SK-N-SH (cell line): ENCODE results near the gene PPP2R2B. TPM values are rescaled to one million over a fixed set of nuclear protein-coding genes. Genes with fewer than 3 reads are reported as not detected.

Experiments used
- CTCF ChIA-PET: fragments of 300-600, 350-600 bp; formaldehyde crosslinking; extraction: SDS; loops from one replicate; lab custom pipeline; 2021; lab: Yijun Ruan, JAX
- POLR2A ChIA-PET: fragments of 350-600 bp; sonication (Branson Sonifier 250); formaldehyde crosslinking; extraction: SDS; loops from one replicate; lab custom pipeline; 2020; ENCODE audit warnings: antibody characterized with exemption, inconsistent platforms; lab: Yijun Ruan, JAX
- DNase-seq: peaks from one replicate; pipeline ENCODE4 v3.0.0; 2012
- H2AFZ ChIP-seq: fragments of 200-600 bp; sonication (generic); 2 replicates; pipeline ENCODE4 v1.8.1; 2016; ENCODE audit warnings: antibody characterized with exemption, mild to moderate bottlenecking, low read depth
- H3F3A ChIP-seq: fragments of 200-600 bp; sonication (generic); replicated peaks from 2 replicates; pipeline ENCODE3; 2016; ENCODE audit warnings: antibody characterized with exemption, mild to moderate bottlenecking; ENCODE audit not compliant: insufficient read depth
- H3K27ac ChIP-seq, 2 experiments: fragments of 200-500 bp in 1 of 2; fragments of 200-600 bp in 1 of 2; sonication (Bioruptor generic) in 1 of 2; sonication (generic), shearing (Covaris generic) in 1 of 2; 2 replicates each; pipeline versions ENCODE4 v1.5.1 to v1.6.1; 2014 to 2016; ENCODE audit warnings: low read depth in 2 of 2, inconsistent platforms in 1 of 2, low read length in 1 of 2, mild to moderate bottlenecking in 1 of 2, mixed read lengths in 1 of 2
- H3K27me3 ChIP-seq: fragments of 200-600 bp; sonication (generic), shearing (Covaris generic); 2 replicates; pipeline ENCODE4 v1.6.1; 2016; ENCODE audit warnings: mixed run types; ENCODE audit not compliant: insufficient read depth
- H3K36me3 ChIP-seq, 2 experiments: fragments of 200-500 bp in 1 of 2; fragments of 200-600 bp in 1 of 2; sonication (Bioruptor generic) in 1 of 2; sonication (generic) in 1 of 2; replicated peaks in 1 of 2; 2 replicates each; pipeline versions ENCODE3 to v1.5.1; 2014 to 2016; ENCODE audit warnings: low read length in 1 of 2, mild to moderate bottlenecking in 1 of 2; ENCODE audit not compliant: insufficient read depth in 2 of 2, control insufficient read depth in 1 of 2
- H3K4me1 ChIP-seq, 2 experiments: fragments of 200-500 bp in 1 of 2; fragments of 200-600 bp in 1 of 2; sonication (Bioruptor generic) in 1 of 2; sonication (generic), shearing (Covaris generic) in 1 of 2; 2 replicates each; pipeline versions ENCODE4 v1.5.1 to v1.6.1; 2014 to 2016; ENCODE audit warnings: low read depth in 1 of 2, low read length in 1 of 2, mixed run types in 1 of 2; ENCODE audit not compliant: insufficient read depth in 2 of 2, control insufficient read depth in 1 of 2
- H3K4me2 ChIP-seq: fragments of 200-600 bp; sonication (generic), shearing (Covaris generic); 2 replicates; pipeline ENCODE4 v1.6.1; 2017; ENCODE audit warnings: mixed run types
- H3K4me3 ChIP-seq, 2 experiments: fragments of 200-500 bp in 1 of 2; fragments of 200-600 bp in 1 of 2; sonication (Bioruptor generic) in 1 of 2; sonication (generic), shearing (Covaris generic) in 1 of 2; 2 replicates each; pipeline versions ENCODE4 v1.5.1 to v1.8.1; 2014 to 2016; ENCODE audit warnings: low read depth in 2 of 2, inconsistent platforms in 1 of 2, low read length in 1 of 2, mild to moderate bottlenecking in 1 of 2, mixed read lengths in 1 of 2, moderate library complexity in 1 of 2
- H3K79me2 ChIP-seq: fragments of 200-600 bp; sonication (generic); 2 replicates; pipeline ENCODE4 v1.8.1; 2017; ENCODE audit warnings: mild to moderate bottlenecking; ENCODE audit not compliant: insufficient read depth
- H3K9ac ChIP-seq: fragments of 200-600 bp; sonication (generic); 2 replicates; pipeline ENCODE4 v1.6.1; 2017; ENCODE audit warnings: mixed run types
- H3K9me2 ChIP-seq: fragments of 200-600 bp; sonication (generic); 2 replicates; pipeline ENCODE4 v1.6.1; 2017; ENCODE audit warnings: mixed run types
- H3K9me3 ChIP-seq: fragments of 200-600 bp; sonication (generic); 2 replicates; pipeline ENCODE4 v1.6.1; 2017; ENCODE audit warnings: mixed run types, mild to moderate bottlenecking, moderate library complexity
- H4K20me1 ChIP-seq: fragments of 200-600 bp; sonication (generic); 2 replicates; pipeline ENCODE4 v1.6.1; 2017; ENCODE audit warnings: mild to moderate bottlenecking, mixed run types; ENCODE audit not compliant: insufficient read depth
- CTCF ChIP-seq: fragments of 200-600 bp; sonication (generic); IDR thresholded peaks from 2 replicates; pipeline ENCODE4 v1.6.1; 2017; ENCODE audit warnings: antibody characterized with exemption, mild to moderate bottlenecking, moderate library complexity
- EP300 ChIP-seq, 2 experiments: IDR thresholded peaks; 2 replicates each; pipeline versions ENCODE4 v1.4.0 to v1.6.1; 2012; ENCODE audit warnings: borderline replicate concordance in 1 of 2, low read depth in 1 of 2, low read length in 1 of 2
- FOSL2 ChIP-seq: IDR thresholded peaks from 2 replicates; pipeline ENCODE4 v1.4.0; 2012; ENCODE audit warnings: low read depth, mild to moderate bottlenecking, moderate library complexity, borderline replicate concordance
- FOXJ3 ChIP-seq: sonication (generic); formaldehyde crosslinking; IDR thresholded peaks from 2 replicates; pipeline ENCODE4 v1.5.1; 2020; ENCODE audit warnings: mild to moderate bottlenecking, missing genetic modification reagents
- GATA2 ChIP-seq: sonication (generic); formaldehyde crosslinking; IDR thresholded peaks from 2 replicates; pipeline ENCODE4 v1.5.0; 2020; ENCODE audit warnings: mild to moderate bottlenecking, missing genetic modification reagents
- MEF2A ChIP-seq: IDR thresholded peaks from 2 replicates; pipeline ENCODE4 v1.4.0; 2012; ENCODE audit warnings: low read depth, borderline replicate concordance
- REST ChIP-seq: IDR thresholded peaks from 2 replicates; pipeline ENCODE4 v1.6.1; 2012; ENCODE audit warnings: mild to moderate bottlenecking, low read depth, low read length, moderate library complexity
- SIN3A ChIP-seq: IDR thresholded peaks from 2 replicates; pipeline ENCODE4 v1.6.1; 2012; ENCODE audit warnings: low read depth, mild to moderate bottlenecking, low read length, moderate library complexity, borderline replicate concordance
- TAF1 ChIP-seq: IDR thresholded peaks from 2 replicates; pipeline ENCODE4 v1.6.1; 2012; ENCODE audit warnings: low read depth, mild to moderate bottlenecking, low read length, moderate library complexity, borderline replicate concordance
- YY1 ChIP-seq: IDR thresholded peaks from 2 replicates; pipeline ENCODE4 v1.4.0; 2012; ENCODE audit warnings: low read depth, mild to moderate bottlenecking
- ZBTB33 ChIP-seq: IDR thresholded peaks from 2 replicates; pipeline ENCODE4 v1.4.0; 2012; ENCODE audit warnings: low read depth, borderline replicate concordance
- WGBS: methylation state at CpG from one replicate; pipeline ENCODE4 v1.1.6; 2017; ENCODE audit warnings: low lambda C conversion rate; 5-methylcytosine and 5-hydroxymethylcytosine counted together
- polyA plus RNA-seq, 3 experiments: library from polyadenylated mRNA; depleted of rRNA; stranded (reverse); fragments of >200 nt; gene quantifications; 2 replicates each; pipeline ENCODE4 v1.2.3, GENCODE V29; 2012
- TF ChIP-seq, protein P1 (sequence below): fragments of 150-350 bp; IDR thresholded peaks from 2 replicates; pipeline ENCODE4 v1.6.1; 2017; ENCODE audit warnings: antibody characterized with exemption, low read length, low read depth, borderline replicate concordance

Gene PPP2R2B
- polyA plus RNA-seq, 1 of the 3 experiments (the other 2 are of a cell fraction) = 11.4 TPM

GRCh38 chr5:146815411-146815810 is 63.1 kb downstream of the PPP2R2B start (continued):
- no peak for TF ChIP-seq CTCF
- no peak for TF ChIP-seq YY1
- TF ChIP-seq EP300 (IDR thresholded peaks at IDR 0.05; ENCODE audit: borderline replicate concordance in 1 of 2, low read depth in 1 of 2, low read length in 1 of 2) = no peak
- TF ChIP-seq, protein P1, sequence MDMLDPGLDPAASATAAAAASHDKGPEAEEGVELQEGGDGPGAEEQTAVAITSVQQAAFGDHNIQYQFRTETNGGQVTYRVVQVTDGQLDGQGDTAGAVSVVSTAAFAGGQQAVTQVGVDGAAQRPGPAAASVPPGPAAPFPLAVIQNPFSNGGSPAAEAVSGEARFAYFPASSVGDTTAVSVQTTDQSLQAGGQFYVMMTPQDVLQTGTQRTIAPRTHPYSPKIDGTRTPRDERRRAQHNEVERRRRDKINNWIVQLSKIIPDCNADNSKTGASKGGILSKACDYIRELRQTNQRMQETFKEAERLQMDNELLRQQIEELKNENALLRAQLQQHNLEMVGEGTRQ = no peak

- no peaks in the 10 kb centered on the region for H3K27me3 ChIP-seq
- H3F3A ChIP-seq = no peaks in the 10 kb centered on the region
- no peaks in the 10 kb centered on the region for H4K20me1 ChIP-seq
- no peaks in the 10 kb centered on the region for H3K4me1 ChIP-seq
- no peak overlapping the region for H2AFZ ChIP-seq
- H3K36me3 ChIP-seq = no peaks in the 10 kb centered on the region
- 69% methylated on average over 10 of the region's 10 CpGs for WGBS
- no peaks in the 10 kb centered on the region for H3K9me2 ChIP-seq
- H3K79me2 ChIP-seq = no peaks in the 10 kb centered on the region
- no peak overlapping the region for H3K4me3 ChIP-seq
- H3K9ac ChIP-seq = no peak overlapping the region
- CTCF ChIA-PET = no interaction called here
- no peak for TF ChIP-seq ZBTB33
- TF ChIP-seq SIN3A = no peak
- TF ChIP-seq FOSL2 = no peak
- TF ChIP-seq, protein P1 = no peak
- TF ChIP-seq TAF1 = no peak
- no peak for TF ChIP-seq EP300 (IDR thresholded peaks at IDR 0.05; ENCODE audit: borderline replicate concordance in 1 of 2, low read depth in 1 of 2, low read length in 1 of 2)
- no peak for TF ChIP-seq MEF2A
- TF ChIP-seq FOXJ3 (CRISPR knock-in tag) = no peak
- no peak for TF ChIP-seq REST
- no peak for TF ChIP-seq GATA2
- TF ChIP-seq YY1 = no peak
- TF ChIP-seq CTCF = no peak
- no peaks in the 10 kb centered on the region for H3K9me3 ChIP-seq
- POLR2A ChIA-PET = no interaction called here
- no peak overlapping the region for H3K4me2 ChIP-seq
- H3K27ac ChIP-seq = no peak overlapping the region
- DNase-seq = no peak
These were observed 65.0 kb downstream of the PPP2R2B start for GRCh38 chr5:146813346-146814157.
